ENCODE data around the gene CD46. TPM values are rescaled to one million over a fixed set of nuclear protein-coding genes. Genes with fewer than 3 reads are reported as not detected.

CD46 gene
- total RNA-seq, 1 donor: 92.3 TPM

- DNase-seq (ENCODE audit: low read depth): no peak
- TF ChIP-seq CTCF (IDR thresholded peaks at IDR 0.05; ENCODE audit: insufficient read depth, low read length): no peak
- no peak overlapping the region for H3K4me3 ChIP-seq (ENCODE audit: low read depth, low read length)
Observed at GRCh38 chr1:207754011-207754410, 2.2 kb downstream of the CD46 start.

- no peak for TF ChIP-seq CTCF (IDR thresholded peaks at IDR 0.05; ENCODE audit: insufficient read depth, low read length)
- no peak overlapping the region for H3K4me3 ChIP-seq (ENCODE audit: low read depth, low read length)
- peak; percentile 37 for DNase-seq (ENCODE audit: low read depth)
Observed at GRCh38 chr1:207754974-207755700, 3.3 kb downstream of the CD46 start.

- TF ChIP-seq CTCF (IDR thresholded peaks at IDR 0.05; ENCODE audit: insufficient read depth, low read length): no peak
- no peak overlapping the region for H3K4me3 ChIP-seq (ENCODE audit: low read depth, low read length)
- DNase-seq (ENCODE audit: low read depth): no peak
Observed at GRCh38 chr1:207755846-207756693, 4.2 kb downstream of the CD46 start.

- DNase-seq (ENCODE audit: low read depth): no peak
- no peak overlapping the region for H3K4me3 ChIP-seq (ENCODE audit: low read depth, low read length)
- no peak for TF ChIP-seq CTCF (IDR thresholded peaks at IDR 0.05; ENCODE audit: insufficient read depth, low read length)
Observed at GRCh38 chr1:207762622-207763021, 10.8 kb downstream of the CD46 start.

GRCh38 chr1:207763091-207763490 lies 11.2 kb downstream of the CD46 start:
- DNase-seq (ENCODE audit: low read depth): no peak
- TF ChIP-seq CTCF (IDR thresholded peaks at IDR 0.05; ENCODE audit: insufficient read depth, low read length): no peak
- H3K4me3 ChIP-seq (ENCODE audit: low read depth, low read length): no peak overlapping the region

- no peak for DNase-seq (ENCODE audit: low read depth)
- H3K4me3 ChIP-seq (ENCODE audit: low read depth, low read length): no peak overlapping the region
- no peak for TF ChIP-seq CTCF (IDR thresholded peaks at IDR 0.05; ENCODE audit: insufficient read depth, low read length)
Observed at GRCh38 chr1:207763972-207764371, 12.1 kb downstream of the CD46 start.

All from fibroblast of the aortic adventitia (primary cell).